Stimulated activated CD8-positive, alpha-beta memory T cell treated with anti-CD3 and anti-CD28 coated beads, Interleukin-7, amount 100 ng/mL, for 1 hour (primary cell): ENCODE measurements around the gene C13orf46.

Source experiments
- DNase-seq, 2 donors: peaks; one replicate each; pipeline ENCODE4 v3.0.0-alpha.2; 2020; ENCODE audit warnings: low read depth in 2 of 2

Gene C13orf46

GRCh38 chr13:114010401-114011101 is 36.7 kb upstream of the C13orf46 start:
- no peak for DNase-seq

- DNase-seq, result no peak
Measured at GRCh38 chr13:114009590-114010400, 35.9 kb upstream of the C13orf46 start.

GRCh38 chr13:114008964-114009589 is 35.2 kb upstream of the C13orf46 start:
- DNase-seq, result no peak

GRCh38 chr13:114007566-114007965 is 33.7 kb upstream of the C13orf46 start:
- DNase-seq, result no peak

GRCh38 chr13:114005206-114005724 is 31.4 kb upstream of the C13orf46 start:
- DNase-seq, result no peak

- no peak for DNase-seq
Measured at GRCh38 chr13:114004420-114005205, 30.7 kb upstream of the C13orf46 start.

- DNase-seq, result no peak
Measured at GRCh38 chr13:114002771-114003321, 29.0 kb upstream of the C13orf46 start.

GRCh38 chr13:114002009-114002544 is 28.2 kb upstream of the C13orf46 start:
- no peak for DNase-seq

GRCh38 chr13:114001331-114002008 is 27.6 kb upstream of the C13orf46 start:
- DNase-seq, result no peak

GRCh38 chr13:114000151-114001040 is 26.5 kb upstream of the C13orf46 start:
- DNase-seq, result no peak

DNA sequence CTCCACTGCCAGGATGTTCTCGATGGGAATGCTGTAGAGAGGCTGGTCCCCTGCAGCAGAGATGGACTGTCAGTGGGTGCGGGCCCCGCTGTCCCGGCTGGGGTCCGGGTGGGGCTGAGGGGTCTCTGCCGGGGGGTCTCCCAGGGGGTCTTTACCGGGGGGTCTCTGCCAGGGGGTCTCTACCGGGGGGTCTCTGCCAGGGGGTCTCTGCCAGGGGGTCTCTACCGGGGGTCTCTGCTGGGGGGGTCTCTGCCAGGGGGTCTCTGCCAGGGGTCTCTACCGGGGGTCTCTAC is 25.7 kb upstream of the C13orf46 start:
- no peak for DNase-seq

- DNase-seq, result no peak
Measured at GRCh38 chr13:113998781-113999617, 25.1 kb upstream of the C13orf46 start.

DNA sequence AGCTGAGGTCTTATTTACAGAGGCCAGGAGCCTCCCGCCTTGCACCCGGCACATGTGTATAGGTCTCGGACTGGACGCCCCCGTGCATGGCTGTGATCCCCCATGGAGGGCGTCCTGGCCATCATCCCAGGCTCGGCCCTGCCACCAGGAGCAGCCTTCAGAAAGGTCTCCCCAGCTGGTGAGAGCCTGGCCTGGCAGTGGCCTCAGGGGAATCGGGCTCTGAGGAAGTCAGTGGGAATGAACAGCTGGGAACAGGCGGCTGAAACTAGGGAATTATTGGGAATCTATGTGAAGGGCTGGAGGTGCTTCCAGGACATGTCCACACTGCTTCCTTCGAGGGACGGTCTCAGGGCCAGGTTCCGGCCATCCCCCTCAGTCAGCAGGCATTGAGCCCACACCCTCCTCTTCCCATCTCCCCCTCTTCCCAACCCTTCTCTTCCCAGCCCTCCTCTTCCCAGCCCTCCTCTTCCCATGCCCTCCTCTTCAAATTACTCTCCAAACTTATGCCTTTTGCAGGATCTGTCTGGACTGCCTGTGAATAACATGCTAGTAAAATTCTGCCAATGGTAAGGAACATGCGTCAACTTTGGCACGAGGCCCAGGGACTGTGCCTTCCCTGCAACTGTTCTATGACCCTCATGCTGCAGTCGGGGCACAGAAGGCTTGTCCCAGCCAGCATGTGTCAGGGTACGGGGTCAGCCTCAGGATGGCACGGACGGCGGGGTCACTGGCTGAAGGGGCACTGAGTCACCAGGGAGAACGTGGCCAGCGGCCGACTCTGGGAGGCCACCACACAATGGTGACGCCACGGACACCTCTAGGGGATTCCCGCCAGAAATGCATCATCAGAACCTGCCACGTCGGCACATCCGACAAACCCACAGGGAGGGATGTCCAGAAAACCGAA is 24.2 kb upstream of the C13orf46 start:
- DNase-seq, result no peak

GRCh38 chr13:113996912-113997745 is 23.3 kb upstream of the C13orf46 start:
- no peak for DNase-seq

DNA sequence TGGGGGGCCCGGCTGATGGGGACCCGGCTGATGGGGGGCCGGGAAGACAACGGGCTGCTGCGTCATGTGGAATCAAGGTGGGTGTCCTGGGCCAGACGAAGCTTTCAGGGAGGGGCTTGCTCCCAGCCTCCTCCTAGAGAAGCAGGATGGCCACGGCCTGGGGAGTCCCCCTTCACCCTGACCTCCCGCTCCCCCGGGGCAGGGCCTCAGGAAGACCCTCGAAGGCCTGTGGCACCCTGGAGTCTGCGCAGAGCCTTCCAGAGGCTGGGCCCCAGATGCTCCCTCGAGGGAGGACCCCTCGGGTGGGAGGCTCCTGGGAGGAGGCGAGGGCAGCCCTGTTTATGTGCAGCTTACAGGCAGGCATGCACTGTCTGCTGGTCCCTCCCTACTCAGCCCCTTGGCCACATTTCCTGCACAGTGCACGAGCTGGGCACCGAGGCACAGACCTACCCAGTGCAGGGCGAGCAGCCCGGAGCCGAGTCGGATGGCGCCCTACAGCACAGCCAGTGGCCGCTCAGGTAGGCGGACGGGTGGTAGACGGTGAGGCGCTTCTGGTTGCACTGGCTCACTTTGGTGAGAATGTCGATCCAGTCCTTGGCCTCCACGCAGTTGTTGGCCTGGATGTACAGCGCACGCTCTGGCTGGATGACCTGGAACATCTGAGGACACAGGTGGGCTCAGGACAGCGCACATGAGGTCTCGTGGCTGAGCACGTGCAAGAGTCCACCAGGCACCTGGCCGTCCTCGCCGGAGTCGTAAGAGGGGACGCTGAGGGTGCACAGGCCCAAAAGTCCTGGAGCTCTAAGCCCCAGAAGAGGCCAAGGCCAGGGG is 22.4 kb upstream of the C13orf46 start:
- DNase-seq, result no peak

DNA sequence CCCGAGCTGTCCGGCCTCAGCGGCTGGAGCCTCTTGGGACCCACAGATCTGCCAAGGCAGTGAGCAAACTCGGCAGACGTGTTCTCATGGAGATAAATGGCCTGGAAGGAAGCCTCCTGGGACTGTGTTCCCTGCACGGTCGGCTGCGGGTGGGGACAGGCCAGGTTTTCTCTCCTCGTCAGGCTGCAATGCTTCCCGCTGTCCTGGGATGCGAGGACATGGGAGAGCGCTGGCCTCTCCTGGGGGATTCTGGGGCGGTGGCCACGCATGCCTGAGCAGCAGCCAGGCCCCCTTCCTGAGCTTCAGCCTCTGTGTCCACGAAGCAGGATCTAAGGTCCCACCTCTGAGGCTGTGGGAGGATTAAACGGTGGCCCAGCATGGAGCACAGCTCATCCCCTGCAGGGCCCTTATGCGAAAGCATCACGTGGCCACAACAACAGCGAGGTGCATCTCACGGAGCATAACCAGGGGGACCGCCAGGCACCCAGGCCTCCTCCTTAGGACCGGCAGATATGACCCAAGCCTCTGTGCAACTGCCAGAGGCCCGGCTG is 21.2 kb upstream of the C13orf46 start:
- DNase-seq, result no peak
